GM18909 (cell line): ENCODE results near the gene ABR.
"Not testable (repeated sequence)": the region's sequence is repeated elsewhere in the genome, so short reads cannot be mapped to it uniquely, and the experiment has no call there.

Source experiments
- ATAC-seq: cut with Tn5 transposase; IDR thresholded peaks from one replicate; pipeline ENCODE4 v1.9.1; 2021; ENCODE audit warnings: mild to moderate bottlenecking; ENCODE audit not compliant: unreplicated experiment, poor library complexity

The ABR gene

GRCh38 chr17:977166-977565 lies 202.6 kb downstream of the ABR start:
- ATAC-seq = no peak

- no peak for ATAC-seq
Measured at GRCh38 chr17:976312-976711, 203.5 kb downstream of the ABR start.

- no peak for ATAC-seq
Measured at GRCh38 chr17:975371-975915, 204.3 kb downstream of the ABR start.

- ATAC-seq = not testable (repeated sequence)
Measured at GRCh38 chr17:974778-975177, 205.0 kb downstream of the ABR start.

GRCh38 chr17:973053-973452 lies 206.7 kb downstream of the ABR start:
- no peak for ATAC-seq

- not testable (repeated sequence) for ATAC-seq
Measured at GRCh38 chr17:971861-972260, 207.9 kb downstream of the ABR start.

GRCh38 chr17:970364-970763 lies 209.4 kb downstream of the ABR start:
- ATAC-seq = no peak

GRCh38 chr17:969811-970355 lies 209.9 kb downstream of the ABR start:
- no peak for ATAC-seq

- ATAC-seq = no peak
Measured at GRCh38 chr17:968812-969730, 210.7 kb downstream of the ABR start.

GRCh38 chr17:967122-967521 lies 212.7 kb downstream of the ABR start:
- ATAC-seq = no peak

GRCh38 chr17:965311-965989 lies 214.3 kb downstream of the ABR start:
- ATAC-seq = no peak

GRCh38 chr17:964876-965275 lies 214.9 kb downstream of the ABR start:
- ATAC-seq = no peak

GRCh38 chr17:962670-963069 lies 217.1 kb downstream of the ABR start:
- ATAC-seq = no peak

GRCh38 chr17:962166-962565 lies 217.6 kb downstream of the ABR start:
- ATAC-seq = no peak

- ATAC-seq = no peak
Measured at GRCh38 chr17:958712-959451, 220.9 kb downstream of the ABR start.

- no peak for ATAC-seq
Measured at GRCh38 chr17:957856-958421, 221.8 kb downstream of the ABR start.

- ATAC-seq = no peak
Measured at GRCh38 chr17:956905-957304, 222.9 kb downstream of the ABR start.

- ATAC-seq = no peak
Measured at GRCh38 chr17:954431-955164, 225.2 kb downstream of the ABR start.

- ATAC-seq = no peak
Measured at GRCh38 chr17:953767-954166, 226.0 kb downstream of the ABR start.
